HCT116 (cell line): ENCODE results near the gene CTTNBP2. TPM values are rescaled to one million over a fixed set of nuclear protein-coding genes. Genes with fewer than 3 reads are reported as not detected.

ENCODE experiments used
- ATAC-seq: fragments of 200-7000 bp; cut with Tn5 transposase; 2 replicates; pipeline ENCODE4 v1.9.1; 2020; ENCODE audit warnings: mild to moderate bottlenecking, moderate library complexity
- BruUV-seq: library from RNA; stranded (reverse); fragments of 400-500 nt; replicated peaks from 2 replicates; lab custom pipeline; 2021; lab: Mats Ljungman, UMichigan
- CTCF ChIA-PET: fragments of 300-600 bp; sonication (Branson Sonifier 250); formaldehyde crosslinking; loops from one replicate; lab custom pipeline; 2021; ENCODE audit warnings: antibody characterized with exemption; lab: Charles Lee
- POLR2A ChIA-PET: fragments of 300-600, 350-600 bp; sonication (Branson Sonifier 250); formaldehyde crosslinking; loops from one replicate; lab custom pipeline; 2021; ENCODE audit warnings: antibody characterized with exemption; lab: Charles Lee
- RAD21 ChIA-PET, 2 experiments: fragments of 300-600 bp; sonication (Branson Sonifier 250); formaldehyde crosslinking; loops; one replicate each; lab custom pipeline; 2023; ENCODE audit warnings: low total read pairs in 2 of 2; ENCODE audit not compliant: uncharacterized antibody in 2 of 2, unreplicated experiment in 2 of 2, low non-redundant PET in 1 of 2; lab: Charles Lee
- DNase-seq: peaks from one replicate; pipeline ENCODE4 v3.0.0-alpha.2; 2010; ENCODE audit warnings: low read depth, low spot score
- H2AFZ ChIP-seq: fragments of 200-600 bp; shearing (Covaris generic), sonication (generic); 2 replicates; pipeline ENCODE4 v1.6.1; 2017; ENCODE audit warnings: low read depth, mixed run types, mixed read lengths, antibody characterized with exemption, low read length; ENCODE audit not compliant: poor library complexity, severe bottlenecking
- H3K27ac ChIP-seq: 2 replicates; pipeline ENCODE4 v1.5.1; 2012; ENCODE audit warnings: low read depth, low read length
- H3K27me3 ChIP-seq: fragments of 200-600 bp; sonication (generic); 2 replicates; pipeline ENCODE4 v1.6.1; 2016; ENCODE audit warnings: mixed run types, low read length, mixed read lengths; ENCODE audit not compliant: insufficient read depth
- H3K36me3 ChIP-seq, 2 experiments: fragments of 200-500 bp in 1 of 2; fragments of 200-600 bp in 1 of 2; sonication (Bioruptor generic) in 1 of 2; sonication (generic) in 1 of 2; 2 replicates each; pipeline versions ENCODE4 v1.5.1 to v1.6.1; 2014 to 2016; ENCODE audit warnings: low read length in 2 of 2, inconsistent platforms in 1 of 2, mixed read lengths in 1 of 2, mixed run types in 1 of 2; ENCODE audit not compliant: insufficient read depth in 2 of 2, control insufficient read depth in 1 of 2
- H3K4me1 ChIP-seq, 2 experiments: fragments of 200-600 bp in 1 of 2; sonication (generic) in 1 of 2; 2 replicates each; pipeline versions ENCODE4 v1.5.1 to v1.6.1; 2012 to 2017; ENCODE audit warnings: low read length in 2 of 2, inconsistent platforms in 1 of 2, mild to moderate bottlenecking in 1 of 2, mixed read lengths in 1 of 2, mixed run types in 1 of 2, moderate library complexity in 1 of 2; ENCODE audit not compliant: insufficient read depth in 2 of 2, control insufficient read depth in 1 of 2
- H3K4me2 ChIP-seq: fragments of 200-600 bp; sonication (generic); 2 replicates; pipeline ENCODE4 v1.6.1; 2017; ENCODE audit warnings: mixed run types, low read length, mixed read lengths
- H3K4me3 ChIP-seq, 2 experiments: fragments of 200-600 bp in 1 of 2; sonication (generic) in 1 of 2; replicated peaks in 1 of 2; 2 replicates each; pipeline ENCODE4 v1.5.1; 2011 to 2016; ENCODE audit warnings: low read length in 2 of 2, control low read depth in 1 of 2, low read depth in 1 of 2, mild to moderate bottlenecking in 1 of 2, mixed read lengths in 1 of 2, mixed run types in 1 of 2
- H3K79me2 ChIP-seq: fragments of 200-600 bp; sonication (generic); 2 replicates; pipeline ENCODE4 v1.6.1; 2017; ENCODE audit warnings: mild to moderate bottlenecking, mixed run types, low read length, moderate library complexity, mixed read lengths; ENCODE audit not compliant: insufficient read depth
- H3K9ac ChIP-seq: fragments of 200-600 bp; sonication (generic); 2 replicates; pipeline ENCODE4 v1.6.1; 2016; ENCODE audit warnings: low read length, mixed read lengths
- H3K9me2 ChIP-seq: fragments of 200-600 bp; sonication (generic), shearing (Covaris generic); 2 replicates; pipeline ENCODE4 v1.6.1; 2017; ENCODE audit warnings: mixed run types, mild to moderate bottlenecking, moderate library complexity; ENCODE audit not compliant: insufficient read depth
- H3K9me3 ChIP-seq, 2 experiments: fragments of 200-500 bp in 1 of 2; fragments of 200-600 bp in 1 of 2; sonication (Bioruptor generic) in 1 of 2; sonication (generic) in 1 of 2; 2 replicates each; pipeline ENCODE4 v1.6.1; 2014 to 2017; ENCODE audit warnings: low read length in 2 of 2, mixed read lengths in 2 of 2, inconsistent platforms in 1 of 2, low read depth in 1 of 2, mild to moderate bottlenecking in 1 of 2, mixed run types in 1 of 2, moderate library complexity in 1 of 2; ENCODE audit not compliant: control insufficient read depth in 1 of 2, insufficient read depth in 1 of 2
- H4K20me1 ChIP-seq: fragments of 200-600 bp; sonication (generic), shearing (Covaris generic); 2 replicates; pipeline ENCODE4 v1.6.1; 2017; ENCODE audit warnings: mixed run types, mild to moderate bottlenecking, moderate library complexity; ENCODE audit not compliant: insufficient read depth
- CBX3 ChIP-seq: IDR thresholded peaks from 2 replicates; pipeline ENCODE4 v1.6.1; 2012; ENCODE audit warnings: low read depth
- EGR1 ChIP-seq: IDR thresholded peaks from 2 replicates; pipeline ENCODE4 v1.6.1; 2012; ENCODE audit warnings: low read depth
- ELF1 ChIP-seq: IDR thresholded peaks from 2 replicates; pipeline ENCODE4 v1.6.1; 2012; ENCODE audit warnings: low read depth, borderline replicate concordance
- EZH2 ChIP-seq: fragments of 200-600 bp; sonication (generic); IDR thresholded peaks from 2 replicates; pipeline ENCODE4 v1.6.1; 2017; ENCODE audit warnings: antibody characterized with exemption, mixed run types
- EZH2phosphoT487 ChIP-seq: fragments of 200-600 bp; IDR thresholded peaks from 2 replicates; pipeline ENCODE4 v1.6.1; 2018; ENCODE audit warnings: antibody characterized with exemption, borderline replicate concordance
- JUND ChIP-seq: IDR thresholded peaks from 2 replicates; pipeline ENCODE4 v1.6.1; 2012
- POLR2AphosphoS5 ChIP-seq: IDR thresholded peaks from 2 replicates; pipeline ENCODE4 v1.6.1; 2011; ENCODE audit warnings: mild to moderate bottlenecking, low read depth, low read length, moderate library complexity
- RAD21 ChIP-seq: IDR thresholded peaks from 2 replicates; pipeline ENCODE4 v1.6.1; 2012; ENCODE audit warnings: low read depth, mild to moderate bottlenecking
- SIN3A ChIP-seq: IDR thresholded peaks from 2 replicates; pipeline ENCODE4 v1.6.1; 2012; ENCODE audit warnings: low read depth
- SP1 ChIP-seq: IDR thresholded peaks from 2 replicates; pipeline ENCODE4 v1.6.1; 2012; ENCODE audit warnings: low read depth
- SRF ChIP-seq: IDR thresholded peaks from 2 replicates; pipeline ENCODE4 v1.6.1; 2012; ENCODE audit warnings: low read depth
- TCF7L2 ChIP-seq: IDR thresholded peaks from 2 replicates; pipeline ENCODE4 v1.7.0; 2011; ENCODE audit warnings: borderline replicate concordance, inconsistent platforms; ENCODE audit not compliant: insufficient read depth, insufficient read length; ENCODE audit errors: extremely low read depth
- YY1 ChIP-seq: IDR thresholded peaks from 2 replicates; pipeline ENCODE4 v1.6.1; 2011; ENCODE audit warnings: low read length, low read depth, moderate library complexity, mild to moderate bottlenecking; ENCODE audit not compliant: insufficient replicate concordance; ENCODE audit errors: extremely low read depth
- ZFX ChIP-seq: fragments of 450-650 bp; IDR thresholded peaks from 2 replicates; pipeline ENCODE4 v1.6.1; 2017
- ZNF274 ChIP-seq: fragments of 200-500 bp; sonication (Bioruptor generic); IDR thresholded peaks from 2 replicates; pipeline ENCODE4 v1.6.1; 2014; ENCODE audit warnings: mild to moderate bottlenecking, low read depth, low read length, inconsistent platforms
- intact Hi-C: fragments of 100-400 bp; cut with micrococcal nuclease; formaldehyde crosslinking; loops from 2 replicates; pipeline ENCODE4 v1.10.0; 2022
- total RNA-seq: library from RNA; stranded (reverse); gene quantifications from one replicate; pipeline ENCODE4 v1.2.1, GENCODE V29; 2021; ENCODE audit not compliant: unreplicated experiment
- TF ChIP-seq, protein P1 (sequence below): IDR thresholded peaks from 2 replicates; pipeline ENCODE4 v1.6.1; 2012
- TF ChIP-seq, protein P2 (sequence below): IDR thresholded peaks from 2 replicates; pipeline ENCODE4 v1.6.1; 2012; ENCODE audit warnings: low read depth
- TF ChIP-seq, protein P3 (sequence below), 3 experiments: fragments of 200-600 bp in 1 of 3; sonication (generic) in 1 of 3; IDR thresholded peaks in 2 of 3; conservative IDR thresholded peaks in 1 of 3; 2 replicates each; pipeline ENCODE4 v1.5.1; 2012 to 2017; ENCODE audit warnings: low read depth in 2 of 3, low read length in 2 of 3, antibody characterized with exemption in 1 of 3, borderline replicate concordance in 1 of 3, control low read depth in 1 of 3, mild to moderate bottlenecking in 1 of 3, mixed read lengths in 1 of 3, mixed run types in 1 of 3, moderate library complexity in 1 of 3; ENCODE audit not compliant: insufficient read depth in 1 of 3
- TF ChIP-seq, protein P4 (sequence below): IDR thresholded peaks from 2 replicates; pipeline ENCODE4 v1.6.1; 2011; ENCODE audit warnings: mild to moderate bottlenecking, low read length, moderate library complexity; ENCODE audit not compliant: insufficient replicate concordance; ENCODE audit errors: extremely low read depth

The CTTNBP2 gene
- total RNA-seq, 1 experiment from 2014 or later = 5.4 TPM

DNA sequence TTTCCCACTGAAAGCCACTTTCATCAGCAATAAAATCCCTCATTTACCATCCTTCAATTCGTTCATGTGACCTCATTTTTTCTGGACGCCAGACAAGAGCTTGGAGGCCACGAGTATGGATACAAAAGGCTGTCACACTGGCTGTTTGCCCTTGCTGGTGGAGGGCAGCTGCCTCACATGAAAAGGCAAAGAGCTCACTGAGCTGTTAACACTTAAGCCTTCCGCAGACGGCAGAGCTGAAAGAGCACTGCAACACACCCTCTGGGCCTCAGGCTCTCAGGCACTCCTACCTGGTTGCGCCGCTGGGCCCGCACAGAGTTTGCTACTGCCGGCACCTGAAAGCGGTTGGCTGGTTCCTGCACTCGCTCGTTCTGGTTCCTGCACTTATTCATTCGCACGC lies 199.9 kb downstream of the CTTNBP2 start:
- H3K9ac ChIP-seq = no peak overlapping the region
- ChIA-PET POLR2A (no interaction called here), CTCF (interaction anchor here (1.3 kb wide), 1 partner anchor 215 kb away, joined by 4 read pairs; no protein-coding TSS in a partner anchor), RAD21 (no interaction called here)
- H3K4me3 ChIP-seq = no peak overlapping the region
- H3K4me1 ChIP-seq = no peaks in the 10 kb centered on the region
- no peak overlapping the region for H2AFZ ChIP-seq
- intact Hi-C loops = loop anchor here (2.0 to 5.0 kb wide), 2 partner anchors 273 to 1501 kb away; no protein-coding TSS in a partner anchor
- H3K9me2 ChIP-seq = no peaks in the 10 kb centered on the region
- no peaks in the 10 kb centered on the region for H3K9me3 ChIP-seq
- H3K27ac ChIP-seq = no peak overlapping the region
- BruUV-seq = no TSS peak
- H3K27me3 ChIP-seq = no peaks in the 10 kb centered on the region
- H4K20me1 ChIP-seq = no peaks in the 10 kb centered on the region
- H3K4me2 ChIP-seq = no peak overlapping the region
- ATAC-seq (no peak), DNase-seq (no peak)
- no peaks in the 10 kb centered on the region for H3K36me3 ChIP-seq
- TF ChIP-seq POLR2AphosphoS5 (no peak), EZH2phosphoT487 (no peak), ZNF274 (no peak), JUND (no peak), YY1 (no peak), EGR1 (no peak), ZFX (no peak), CBX3 (no peak), RAD21 (no peak), SP1 (no peak), EZH2 (no peak), ELF1 (no peak), TCF7L2 (no peak), SIN3A (no peak), SRF (no peak)
- TF ChIP-seq, protein P1, sequence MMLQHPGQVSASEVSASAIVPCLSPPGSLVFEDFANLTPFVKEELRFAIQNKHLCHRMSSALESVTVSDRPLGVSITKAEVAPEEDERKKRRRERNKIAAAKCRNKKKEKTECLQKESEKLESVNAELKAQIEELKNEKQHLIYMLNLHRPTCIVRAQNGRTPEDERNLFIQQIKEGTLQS = no peak
- TF ChIP-seq, protein P2, sequence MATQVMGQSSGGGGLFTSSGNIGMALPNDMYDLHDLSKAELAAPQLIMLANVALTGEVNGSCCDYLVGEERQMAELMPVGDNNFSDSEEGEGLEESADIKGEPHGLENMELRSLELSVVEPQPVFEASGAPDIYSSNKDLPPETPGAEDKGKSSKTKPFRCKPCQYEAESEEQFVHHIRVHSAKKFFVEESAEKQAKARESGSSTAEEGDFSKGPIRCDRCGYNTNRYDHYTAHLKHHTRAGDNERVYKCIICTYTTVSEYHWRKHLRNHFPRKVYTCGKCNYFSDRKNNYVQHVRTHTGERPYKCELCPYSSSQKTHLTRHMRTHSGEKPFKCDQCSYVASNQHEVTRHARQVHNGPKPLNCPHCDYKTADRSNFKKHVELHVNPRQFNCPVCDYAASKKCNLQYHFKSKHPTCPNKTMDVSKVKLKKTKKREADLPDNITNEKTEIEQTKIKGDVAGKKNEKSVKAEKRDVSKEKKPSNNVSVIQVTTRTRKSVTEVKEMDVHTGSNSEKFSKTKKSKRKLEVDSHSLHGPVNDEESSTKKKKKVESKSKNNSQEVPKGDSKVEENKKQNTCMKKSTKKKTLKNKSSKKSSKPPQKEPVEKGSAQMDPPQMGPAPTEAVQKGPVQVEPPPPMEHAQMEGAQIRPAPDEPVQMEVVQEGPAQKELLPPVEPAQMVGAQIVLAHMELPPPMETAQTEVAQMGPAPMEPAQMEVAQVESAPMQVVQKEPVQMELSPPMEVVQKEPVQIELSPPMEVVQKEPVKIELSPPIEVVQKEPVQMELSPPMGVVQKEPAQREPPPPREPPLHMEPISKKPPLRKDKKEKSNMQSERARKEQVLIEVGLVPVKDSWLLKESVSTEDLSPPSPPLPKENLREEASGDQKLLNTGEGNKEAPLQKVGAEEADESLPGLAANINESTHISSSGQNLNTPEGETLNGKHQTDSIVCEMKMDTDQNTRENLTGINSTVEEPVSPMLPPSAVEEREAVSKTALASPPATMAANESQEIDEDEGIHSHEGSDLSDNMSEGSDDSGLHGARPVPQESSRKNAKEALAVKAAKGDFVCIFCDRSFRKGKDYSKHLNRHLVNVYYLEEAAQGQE = no peak
- TF ChIP-seq, protein P3, sequence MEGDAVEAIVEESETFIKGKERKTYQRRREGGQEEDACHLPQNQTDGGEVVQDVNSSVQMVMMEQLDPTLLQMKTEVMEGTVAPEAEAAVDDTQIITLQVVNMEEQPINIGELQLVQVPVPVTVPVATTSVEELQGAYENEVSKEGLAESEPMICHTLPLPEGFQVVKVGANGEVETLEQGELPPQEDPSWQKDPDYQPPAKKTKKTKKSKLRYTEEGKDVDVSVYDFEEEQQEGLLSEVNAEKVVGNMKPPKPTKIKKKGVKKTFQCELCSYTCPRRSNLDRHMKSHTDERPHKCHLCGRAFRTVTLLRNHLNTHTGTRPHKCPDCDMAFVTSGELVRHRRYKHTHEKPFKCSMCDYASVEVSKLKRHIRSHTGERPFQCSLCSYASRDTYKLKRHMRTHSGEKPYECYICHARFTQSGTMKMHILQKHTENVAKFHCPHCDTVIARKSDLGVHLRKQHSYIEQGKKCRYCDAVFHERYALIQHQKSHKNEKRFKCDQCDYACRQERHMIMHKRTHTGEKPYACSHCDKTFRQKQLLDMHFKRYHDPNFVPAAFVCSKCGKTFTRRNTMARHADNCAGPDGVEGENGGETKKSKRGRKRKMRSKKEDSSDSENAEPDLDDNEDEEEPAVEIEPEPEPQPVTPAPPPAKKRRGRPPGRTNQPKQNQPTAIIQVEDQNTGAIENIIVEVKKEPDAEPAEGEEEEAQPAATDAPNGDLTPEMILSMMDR (IDR thresholded peaks at IDR 0.05 in 2 of 3, conservative IDR thresholded peaks at IDR 0.05 in 1 of 3; ENCODE audit: borderline replicate concordance in 1 of 3, insufficient read depth in 1 of 3, low read depth in 2 of 3, low read length in 2 of 3) = no peak
- TF ChIP-seq, protein P4, sequence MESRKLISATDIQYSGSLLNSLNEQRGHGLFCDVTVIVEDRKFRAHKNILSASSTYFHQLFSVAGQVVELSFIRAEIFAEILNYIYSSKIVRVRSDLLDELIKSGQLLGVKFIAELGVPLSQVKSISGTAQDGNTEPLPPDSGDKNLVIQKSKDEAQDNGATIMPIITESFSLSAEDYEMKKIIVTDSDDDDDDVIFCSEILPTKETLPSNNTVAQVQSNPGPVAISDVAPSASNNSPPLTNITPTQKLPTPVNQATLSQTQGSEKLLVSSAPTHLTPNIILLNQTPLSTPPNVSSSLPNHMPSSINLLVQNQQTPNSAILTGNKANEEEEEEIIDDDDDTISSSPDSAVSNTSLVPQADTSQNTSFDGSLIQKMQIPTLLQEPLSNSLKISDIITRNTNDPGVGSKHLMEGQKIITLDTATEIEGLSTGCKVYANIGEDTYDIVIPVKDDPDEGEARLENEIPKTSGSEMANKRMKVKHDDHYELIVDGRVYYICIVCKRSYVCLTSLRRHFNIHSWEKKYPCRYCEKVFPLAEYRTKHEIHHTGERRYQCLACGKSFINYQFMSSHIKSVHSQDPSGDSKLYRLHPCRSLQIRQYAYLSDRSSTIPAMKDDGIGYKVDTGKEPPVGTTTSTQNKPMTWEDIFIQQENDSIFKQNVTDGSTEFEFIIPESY = no peak
- no peaks in the 10 kb centered on the region for H3K79me2 ChIP-seq
